ENCODE data around the gene DFFB. TPM values are rescaled to one million over a fixed set of nuclear protein-coding genes. Genes with fewer than 3 reads are reported as not detected.

The DFFB gene
- polyA plus RNA-seq, 3 donors, result 5.9 to 14.7 (median 6.6) TPM

GRCh38 chr1:3924186-3924824 is 67.0 kb downstream of the DFFB start:
- DNase-seq, result no peak
- Histone ChIP-seq H2AFZ (ENCODE audit: insufficient read depth, low read depth, low read length, poor library complexity, severe bottlenecking) (no peak overlapping the region), H3K9ac (ENCODE audit: insufficient read depth, low read length, poor library complexity, severe bottlenecking) (no peak overlapping the region), H3K4me2 (replicated peaks; ENCODE audit: extremely low read depth, low read length, poor library complexity, severe bottlenecking) (no peak overlapping the region), H3K27ac (ENCODE audit: low read depth in 1 of 2, low read length in 2 of 2) (no peak overlapping the region), H3K4me1 (ENCODE audit: control insufficient read depth in 1 of 2, insufficient read depth in 2 of 2, low read length in 2 of 2) (no peaks in the 10 kb centered on the region), H3K36me3 (replicated peaks in 1 of 2; ENCODE audit: control insufficient read depth in 1 of 2, insufficient read depth in 2 of 2, low read length in 2 of 2) (no peaks in the 10 kb centered on the region), H3K79me2 (ENCODE audit: insufficient read depth, low read length) (no peaks in the 10 kb centered on the region), H3K9me3 (replicated peaks in 1 of 2; ENCODE audit: control insufficient read depth in 1 of 2, insufficient read depth in 1 of 2, low read length in 2 of 2) (no peaks in the 10 kb centered on the region), H3K27me3 (ENCODE audit: control insufficient read depth in 2 of 2, insufficient read depth in 2 of 2, low read length in 2 of 2) (no peaks in the 10 kb centered on the region), H4K20me1 (ENCODE audit: insufficient read depth, low read length) (no peaks in the 10 kb centered on the region), H3K4me3 (replicated peaks in 1 of 3; ENCODE audit: low read depth in 2 of 3, low read length in 3 of 3) (no peak overlapping the region)
- Mint-ChIP-seq H3K27ac (no peak overlapping the region), H3K36me3 (no peaks in the 10 kb centered on the region), H3K4me3 (no peak overlapping the region), H3K4me1 (no peaks in the 10 kb centered on the region), H3K27me3 (ENCODE audit: low read depth in 3 of 3) (peaks cover 9 to 10% (median 10%) of the 10 kb centered on the region in 3 donors), H3K9me3 (peaks cover 0 to under 1% (median 0%) of the 10 kb centered on the region in 7 donors)
- 72% methylated on average over 13 of the region's 13 CpGs for WGBS (ENCODE audit: insufficient coverage)
- intact Hi-C loops (cut with micrococcal nuclease), result no loop called here
- TF ChIP-seq CTCF (IDR thresholded peaks at IDR 0.05), result no peak

GRCh38 chr1:3924825-3925220 is 67.5 kb downstream of the DFFB start:
- 35% methylated on average over 3 of the region's 3 CpGs for WGBS (ENCODE audit: insufficient coverage)
- intact Hi-C loops (cut with micrococcal nuclease), result no loop called here
- TF ChIP-seq CTCF (IDR thresholded peaks at IDR 0.05), result no peak
- Mint-ChIP-seq H3K36me3 (no peaks in the 10 kb centered on the region), H3K27ac (no peak overlapping the region), H3K9me3 (peaks cover 0 to 4% (median 0%) of the 10 kb centered on the region in 7 donors), H3K4me3 (no peak overlapping the region), H3K27me3 (ENCODE audit: low read depth in 3 of 3) (peaks cover 8 to 10% (median 10%) of the 10 kb centered on the region in 3 donors), H3K4me1 (no peaks in the 10 kb centered on the region)
- Histone ChIP-seq H3K27ac (ENCODE audit: low read depth in 1 of 2, low read length in 2 of 2) (no peak overlapping the region), H4K20me1 (ENCODE audit: insufficient read depth, low read length) (no peaks in the 10 kb centered on the region), H3K4me2 (replicated peaks; ENCODE audit: extremely low read depth, low read length, poor library complexity, severe bottlenecking) (no peak overlapping the region), H3K4me3 (replicated peaks in 1 of 3; ENCODE audit: low read depth in 2 of 3, low read length in 3 of 3) (no peak overlapping the region), H3K79me2 (ENCODE audit: insufficient read depth, low read length) (no peaks in the 10 kb centered on the region), H3K36me3 (replicated peaks in 1 of 2; ENCODE audit: control insufficient read depth in 1 of 2, insufficient read depth in 2 of 2, low read length in 2 of 2) (no peaks in the 10 kb centered on the region), H3K9me3 (replicated peaks in 1 of 2; ENCODE audit: control insufficient read depth in 1 of 2, insufficient read depth in 1 of 2, low read length in 2 of 2) (no peaks in the 10 kb centered on the region), H3K4me1 (ENCODE audit: control insufficient read depth in 1 of 2, insufficient read depth in 2 of 2, low read length in 2 of 2) (no peaks in the 10 kb centered on the region), H2AFZ (ENCODE audit: insufficient read depth, low read depth, low read length, poor library complexity, severe bottlenecking) (no peak overlapping the region), H3K9ac (ENCODE audit: insufficient read depth, low read length, poor library complexity, severe bottlenecking) (no peak overlapping the region), H3K27me3 (ENCODE audit: control insufficient read depth in 2 of 2, insufficient read depth in 2 of 2, low read length in 2 of 2) (no peaks in the 10 kb centered on the region)
- no peak for DNase-seq

Measured in CD14-positive monocyte (primary cell).